Activated T-helper 1 cell treated with Interleukin-2 at 50 U/mL for 16 hours (primary cell): Measurements from ENCODE around the gene CPA5.

Experiments used
- DNase-seq: peaks from one replicate; pipeline ENCODE4 v3.0.0-alpha.2; 2020; ENCODE audit warnings: low read depth

CPA5 gene

GRCh38 chr7:130332259-130333053 is 12.2 kb upstream of the CPA5 start:
- DNase-seq: no peak

DNA sequence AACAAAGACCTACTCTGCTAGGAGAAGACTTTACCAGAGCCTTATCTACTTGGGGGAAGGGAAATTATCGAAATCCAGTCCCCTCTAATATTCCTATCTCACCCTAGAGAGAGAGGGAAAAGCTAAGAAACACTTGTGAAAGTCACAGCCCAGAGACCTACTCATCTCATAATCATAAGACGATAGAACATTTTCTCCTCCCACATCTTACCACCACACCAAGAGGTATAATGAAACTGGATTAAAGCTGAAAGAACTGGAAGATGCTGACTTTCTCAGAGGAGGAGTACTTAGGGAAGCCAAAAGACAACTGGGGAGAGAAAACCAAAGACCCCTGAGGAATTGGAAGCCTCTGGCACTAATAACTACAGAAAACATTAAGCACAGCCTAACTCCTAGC is 10.8 kb upstream of the CPA5 start:
- no peak for DNase-seq

- DNase-seq: no peak
These were observed 10.3 kb upstream of the CPA5 start for GRCh38 chr7:130334274-130334673.

GRCh38 chr7:130337410-130337971 is 7.1 kb upstream of the CPA5 start:
- DNase-seq: no peak

- DNase-seq: no peak
These were observed 6.4 kb upstream of the CPA5 start for GRCh38 chr7:130338233-130338632.

DNA sequence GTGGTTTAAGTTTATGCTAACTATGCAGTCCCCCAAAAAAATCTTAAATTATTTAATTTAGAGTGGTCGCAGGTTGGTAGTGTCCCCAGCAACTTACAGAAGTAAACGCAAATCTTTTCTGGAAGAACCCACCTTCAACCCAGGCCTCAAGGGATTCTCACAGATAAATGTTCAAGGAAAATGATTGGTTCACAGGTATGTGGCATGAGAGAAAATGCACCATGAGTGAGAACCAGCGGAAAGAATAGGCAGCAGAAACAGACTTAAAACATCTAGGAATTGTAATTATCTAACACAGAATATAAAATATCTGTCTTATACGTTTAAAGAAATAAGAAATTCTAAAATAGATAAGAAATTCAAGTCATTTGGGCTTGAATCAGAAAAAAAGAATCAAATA is 2.7 kb upstream of the CPA5 start:
- no peak for DNase-seq

DNA sequence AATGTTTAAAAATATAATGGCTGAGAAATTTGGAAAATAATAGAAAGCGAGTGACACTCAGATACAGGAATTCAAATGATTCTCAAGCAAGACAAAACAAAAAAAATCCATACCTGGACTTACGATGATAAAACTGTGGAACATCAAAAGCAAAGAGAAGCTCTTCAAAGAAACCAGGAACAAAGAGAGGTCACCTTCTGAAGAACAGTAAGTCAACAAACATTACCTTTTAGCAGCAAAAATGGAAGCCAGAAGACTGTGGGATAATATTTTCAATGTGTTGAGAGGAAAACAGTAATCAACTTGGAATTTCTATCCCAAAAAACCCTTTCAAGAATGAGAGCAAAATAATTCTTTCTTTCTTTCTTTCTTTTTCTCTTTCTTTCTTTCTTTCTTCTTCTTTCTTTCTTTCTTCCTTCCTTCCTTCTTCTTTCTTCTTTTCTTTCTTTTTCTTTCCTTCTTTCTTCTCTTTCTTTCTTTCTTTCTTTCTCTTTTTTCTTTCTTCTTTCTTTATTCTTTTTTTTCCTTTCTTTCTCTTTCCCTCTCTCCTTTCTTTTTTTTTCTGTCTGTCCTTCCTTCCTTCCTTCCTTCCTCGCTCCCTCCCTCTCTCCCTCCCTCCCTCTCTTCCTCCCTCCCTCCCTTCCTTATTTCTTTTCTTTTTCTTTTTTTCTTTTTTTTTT is 1.8 kb upstream of the CPA5 start:
- DNase-seq: no peak

DNA sequence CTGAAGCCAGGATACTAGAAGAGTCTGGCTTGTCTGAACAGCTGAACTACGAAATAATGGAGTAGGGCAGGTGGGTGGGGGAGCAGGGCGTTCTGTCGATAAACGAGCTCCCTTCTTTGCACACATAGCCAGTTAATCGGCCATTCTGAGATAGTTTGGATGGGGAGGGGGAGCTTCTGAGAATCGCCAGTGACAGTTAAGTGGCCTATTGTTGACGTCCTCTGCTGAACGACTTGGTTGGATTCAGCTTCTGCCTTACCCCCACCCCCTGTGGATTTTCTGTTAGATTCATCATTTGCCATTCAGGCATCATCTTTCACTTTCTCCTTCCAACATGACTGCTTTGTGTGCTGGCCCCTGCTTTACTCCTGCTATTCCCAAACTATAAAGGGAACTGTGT is 520 bp downstream of the CPA5 start:
- DNase-seq: no peak

DNA sequence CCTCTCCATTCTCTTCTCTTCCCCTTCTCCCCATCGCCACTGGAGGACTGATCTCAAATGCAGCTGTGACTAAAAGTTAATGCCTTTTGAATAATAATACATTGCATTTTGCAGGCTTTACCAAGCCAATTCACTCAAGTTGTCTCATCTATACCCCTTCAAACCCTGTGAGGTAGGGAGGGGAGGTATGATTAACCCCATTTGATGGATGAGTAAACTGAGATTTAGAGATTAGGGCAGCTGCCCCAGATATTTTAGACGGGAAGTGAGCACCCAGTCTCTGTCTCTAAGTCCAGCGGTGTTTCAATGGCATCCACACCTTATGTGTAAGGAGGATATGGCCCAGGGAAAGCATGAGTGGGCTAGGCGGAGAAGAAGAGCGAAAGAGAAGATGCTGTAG is 1.1 kb downstream of the CPA5 start:
- no peak for DNase-seq

- no peak for DNase-seq
These were observed 1.7 kb downstream of the CPA5 start for GRCh38 chr7:130346177-130346905.

GRCh38 chr7:130346941-130347340 is 2.3 kb downstream of the CPA5 start:
- no peak for DNase-seq

DNA sequence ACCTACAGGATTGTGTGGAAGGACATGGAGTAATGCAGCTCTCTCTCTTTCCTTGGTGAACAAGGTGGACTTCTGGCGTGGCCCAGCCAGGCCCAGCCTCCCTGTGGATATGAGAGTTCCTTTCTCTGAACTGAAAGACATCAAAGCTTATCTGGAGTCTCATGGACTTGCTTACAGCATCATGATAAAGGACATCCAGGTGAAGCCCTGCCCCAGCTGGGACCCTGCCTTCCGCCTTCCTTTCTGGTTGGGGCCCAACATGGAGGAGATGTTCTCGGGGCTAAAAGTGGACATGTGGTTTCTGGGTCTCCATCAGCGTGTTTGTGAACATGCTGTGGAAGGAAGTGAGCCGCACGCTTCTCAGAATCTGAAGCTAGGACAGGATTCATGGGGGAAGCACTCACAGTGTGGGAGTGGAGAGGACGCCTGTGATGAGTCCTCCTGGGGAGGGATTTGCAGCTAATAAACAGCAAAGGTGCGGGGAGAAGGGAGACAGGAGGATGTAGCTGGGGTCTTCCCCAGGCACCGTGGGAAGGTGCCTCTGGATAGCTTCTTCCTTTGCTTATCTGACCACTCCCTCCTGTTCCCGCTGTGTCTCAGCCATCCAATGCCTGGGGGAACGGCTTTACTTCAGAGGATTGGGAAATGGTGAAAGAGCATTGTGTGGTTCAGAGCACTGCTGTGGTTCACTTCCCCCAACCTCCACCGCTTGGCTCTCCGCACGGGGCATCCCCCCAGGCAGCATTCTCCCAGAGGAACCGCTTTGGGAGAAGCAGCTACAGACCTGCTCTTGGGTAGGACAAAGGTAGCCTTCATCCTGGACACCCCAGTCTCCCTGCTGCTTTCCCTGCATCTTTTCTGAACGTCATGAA is 5.5 kb downstream of the CPA5 start:
- DNase-seq: no peak

- no peak for DNase-seq
These were observed 6.6 kb downstream of the CPA5 start for GRCh38 chr7:130350945-130351790.

DNA sequence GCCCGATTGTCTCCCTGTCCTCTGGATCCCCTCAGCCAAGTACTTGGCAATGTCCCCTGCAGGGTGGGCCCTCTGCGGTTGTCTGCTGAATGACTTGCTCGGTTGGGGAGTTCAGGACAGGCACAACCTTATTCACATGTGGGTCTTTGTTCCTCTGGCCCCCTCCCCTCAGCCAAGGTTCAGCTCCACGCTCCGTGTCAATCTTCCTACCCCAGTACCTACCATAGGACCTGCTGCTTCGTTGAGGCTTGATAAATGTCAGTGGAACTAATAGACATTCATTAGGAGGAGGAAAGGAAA is 7.1 kb downstream of the CPA5 start:
- no peak for DNase-seq

GRCh38 chr7:130352194-130353074 is 7.8 kb downstream of the CPA5 start:
- DNase-seq: no peak

- DNase-seq: no peak
These were observed 8.6 kb downstream of the CPA5 start for GRCh38 chr7:130353196-130353595.

DNA sequence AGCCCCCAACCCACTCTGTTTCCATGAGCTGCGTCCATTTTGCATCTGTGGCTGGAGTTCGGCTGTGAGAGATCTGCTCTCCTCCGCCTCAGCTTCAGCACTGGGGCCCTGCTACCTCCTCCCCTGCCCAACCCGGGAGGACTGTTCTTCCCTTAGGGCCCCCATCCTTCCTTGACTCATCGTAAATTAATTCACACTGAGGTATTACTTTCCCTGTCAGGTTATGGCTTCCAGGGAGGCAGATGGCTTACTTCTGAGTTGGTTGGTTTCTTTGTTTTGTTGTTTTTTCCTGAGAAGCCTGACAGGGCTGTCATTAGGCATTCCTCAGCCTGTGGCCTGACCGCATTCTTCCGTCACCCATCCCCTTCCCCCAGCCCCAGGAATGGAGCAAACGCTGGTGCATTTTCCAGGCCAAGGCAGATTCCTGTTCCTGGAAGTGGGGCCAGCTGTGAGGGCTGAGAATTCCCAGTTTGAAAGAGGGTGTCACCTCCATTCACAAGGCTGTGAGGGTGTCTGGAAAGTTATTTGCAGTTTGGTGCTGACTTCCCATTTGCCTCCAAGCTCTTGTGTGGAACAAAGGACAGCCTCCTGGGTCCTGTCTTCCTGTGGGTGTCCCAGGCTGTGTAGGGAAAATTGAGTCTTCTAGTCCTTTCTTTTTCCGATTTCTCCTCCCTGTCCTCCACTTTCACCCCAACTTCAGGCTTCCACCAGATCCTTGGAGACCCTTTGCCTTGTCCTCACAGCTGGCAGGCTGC is 11.7 kb downstream of the CPA5 start:
- no peak for DNase-seq

- no peak for DNase-seq
These were observed 12.4 kb downstream of the CPA5 start for GRCh38 chr7:130356876-130357611.

DNA sequence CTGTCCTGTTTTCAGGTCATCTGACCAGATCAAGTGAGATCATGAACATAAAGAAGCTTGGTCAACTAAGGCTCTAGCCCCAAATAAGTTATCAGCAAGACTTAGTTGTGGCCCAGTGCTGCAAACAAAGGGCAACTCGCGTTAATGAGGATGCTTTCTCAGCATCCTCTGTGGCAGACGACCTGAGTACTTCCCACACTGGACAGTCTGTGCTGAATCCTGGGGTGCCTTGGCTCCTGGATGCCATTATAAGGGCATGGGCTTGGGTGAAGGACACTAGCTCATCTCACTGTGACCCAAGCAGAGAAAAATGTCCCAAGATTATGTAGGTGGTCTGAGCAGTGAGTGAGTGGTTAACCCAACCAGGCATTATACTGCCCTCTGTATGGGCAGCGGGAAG is 13.9 kb downstream of the CPA5 start:
- no peak for DNase-seq
